Vagina (tissue), 2 donors: ENCODE measurements around the gene KIAA1191. TPM values are rescaled to one million over a fixed set of nuclear protein-coding genes. Genes with fewer than 3 reads are reported as not detected.

Experiments
- DNase-seq, 2 donors: peaks; one replicate each; pipeline ENCODE4 v3.0.0-alpha.2; 2017; ENCODE audit errors: extremely low spot score in 2 of 2
- H3K27ac ChIP-seq: fragments of 200-600 bp; sonication (generic); one replicate; pipeline ENCODE4 v1.5.1; 2019
- H3K27me3 ChIP-seq: fragments of 200-600 bp; sonication (generic); one replicate; pipeline ENCODE4 v1.5.1; 2019
- H3K36me3 ChIP-seq, 2 donors: fragments of 200-600 bp; sonication (generic); one replicate each; pipeline ENCODE4 v1.5.1; 2017 to 2019
- H3K4me1 ChIP-seq: fragments of 200-600 bp; sonication (generic); one replicate; pipeline ENCODE4 v1.5.1; 2019
- H3K4me3 ChIP-seq, 2 donors: fragments of 200-600 bp; sonication (generic); 1 replicate in 1 of 2; 2 replicates in 1 of 2; pipeline ENCODE4 v1.5.1; 2016 to 2019
- H3K9me3 ChIP-seq: fragments of 200-600 bp; sonication (generic); one replicate; pipeline ENCODE4 v1.5.1; 2019
- POLR2A ChIP-seq, 2 donors: fragments of 450-650 bp; IDR thresholded peaks; one replicate each; pipeline ENCODE4 v1.6.1; 2017; ENCODE audit warnings: antibody characterized with exemption in 2 of 2, mild to moderate bottlenecking in 2 of 2, moderate library complexity in 2 of 2
- POLR2AphosphoS5 ChIP-seq, 2 donors: sonication (generic); formaldehyde crosslinking; IDR thresholded peaks; one replicate each; pipeline ENCODE4 v1.9.0; 2017; ENCODE audit warnings: antibody characterized with exemption in 2 of 2, mild to moderate bottlenecking in 2 of 2, low read depth in 1 of 2; ENCODE audit not compliant: insufficient read depth in 1 of 2
- intact Hi-C: fragments of 100-400 bp; cut with DNase I; formaldehyde crosslinking; loops from one replicate; pipeline ENCODE4 v1.15.1; 2023
- total RNA-seq: library from RNA; depleted of rRNA; stranded (reverse); fragments of >200 nt; gene quantifications from one replicate; pipeline ENCODE4 v1.2.3, GENCODE V29; 2016
- TF ChIP-seq, protein P1 (sequence below), 3 experiments: fragments of 450-650 bp in 2 of 3; fragments of 200-600 bp in 1 of 3; sonication (generic) in 1 of 3; IDR thresholded peaks; one replicate each; pipeline ENCODE4 v1.5.1; 2017 to 2019; ENCODE audit warnings: antibody characterized with exemption in 3 of 3, mild to moderate bottlenecking in 2 of 3, moderate library complexity in 2 of 3

Gene KIAA1191
- total RNA-seq, 1 donor from 2014 or later, result 99.4 TPM

DNA sequence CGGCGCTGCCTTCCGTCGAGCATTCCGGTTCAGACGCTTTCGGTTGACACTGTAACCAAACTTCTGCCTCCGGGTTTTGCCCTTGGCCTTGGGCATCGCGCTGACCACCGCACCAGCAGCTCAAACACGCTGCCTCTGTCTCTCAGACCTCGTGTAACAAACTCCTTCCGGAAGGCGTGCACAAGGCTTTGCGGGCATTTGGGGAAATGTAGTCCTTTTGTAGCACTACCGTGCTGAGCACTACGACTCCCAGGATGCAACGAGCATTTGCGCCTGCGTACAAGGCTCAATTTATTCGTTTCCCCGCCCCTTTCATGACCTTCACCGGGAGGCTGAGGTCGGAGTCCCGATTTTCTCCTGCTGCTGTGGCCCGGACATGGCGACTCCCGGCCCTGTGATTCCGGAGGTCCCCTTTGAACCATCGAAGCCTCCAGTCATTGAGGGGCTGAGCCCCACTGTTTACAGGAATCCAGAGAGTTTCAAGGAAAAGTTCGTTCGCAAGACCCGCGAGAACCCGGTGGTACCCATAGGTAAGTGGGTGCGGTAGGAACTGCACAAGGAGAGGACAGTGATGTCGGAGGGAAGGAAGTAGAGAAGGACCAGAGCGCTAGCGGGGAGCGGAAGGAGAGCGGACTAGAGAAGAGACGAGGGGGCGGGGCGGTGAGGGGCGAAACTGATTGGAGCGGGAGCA, 27.0 kb upstream of the KIAA1191 start, which contains the start of the genes HIGD2A and NOP16:
TSS of gene HIGD2A (plus strand) at position 308 of the 691 bp plus-strand sequence. CDS start at position 377, 69 bp downstream.
TSS of gene NOP16 (minus strand) at position 155 of the 691 bp plus-strand sequence. CDS start at position 96, 59 bp downstream.
- intact Hi-C loops, result no loop called here
- peak in 1 of 2 donors; percentile 99 for DNase-seq
- Histone ChIP-seq H3K36me3 (peaks cover 0 to 55% of the 10 kb centered on the region in 2 donors), H3K27ac (peak within 1 kb of the TSS; percentile 86), H3K9me3 (no peaks in the 10 kb centered on the region), H3K4me3 (peak within 1 kb of the TSS; percentile 76 to 84), H3K27me3 (no peaks in the 10 kb centered on the region), H3K4me1 (peaks cover 25% of the 10 kb centered on the region)
- TF ChIP-seq, protein P1, sequence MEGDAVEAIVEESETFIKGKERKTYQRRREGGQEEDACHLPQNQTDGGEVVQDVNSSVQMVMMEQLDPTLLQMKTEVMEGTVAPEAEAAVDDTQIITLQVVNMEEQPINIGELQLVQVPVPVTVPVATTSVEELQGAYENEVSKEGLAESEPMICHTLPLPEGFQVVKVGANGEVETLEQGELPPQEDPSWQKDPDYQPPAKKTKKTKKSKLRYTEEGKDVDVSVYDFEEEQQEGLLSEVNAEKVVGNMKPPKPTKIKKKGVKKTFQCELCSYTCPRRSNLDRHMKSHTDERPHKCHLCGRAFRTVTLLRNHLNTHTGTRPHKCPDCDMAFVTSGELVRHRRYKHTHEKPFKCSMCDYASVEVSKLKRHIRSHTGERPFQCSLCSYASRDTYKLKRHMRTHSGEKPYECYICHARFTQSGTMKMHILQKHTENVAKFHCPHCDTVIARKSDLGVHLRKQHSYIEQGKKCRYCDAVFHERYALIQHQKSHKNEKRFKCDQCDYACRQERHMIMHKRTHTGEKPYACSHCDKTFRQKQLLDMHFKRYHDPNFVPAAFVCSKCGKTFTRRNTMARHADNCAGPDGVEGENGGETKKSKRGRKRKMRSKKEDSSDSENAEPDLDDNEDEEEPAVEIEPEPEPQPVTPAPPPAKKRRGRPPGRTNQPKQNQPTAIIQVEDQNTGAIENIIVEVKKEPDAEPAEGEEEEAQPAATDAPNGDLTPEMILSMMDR (IDR thresholded peaks at IDR 0.05), result peak in 1 of 3 experiments; percentile 27
- TF ChIP-seq POLR2A (IDR thresholded peaks at IDR 0.05), result no peak
- TF ChIP-seq POLR2AphosphoS5 (IDR thresholded peaks at IDR 0.05; ENCODE audit: insufficient read depth in 1 of 2, low read depth in 1 of 2), result peak; percentile 95 to 96

DNA sequence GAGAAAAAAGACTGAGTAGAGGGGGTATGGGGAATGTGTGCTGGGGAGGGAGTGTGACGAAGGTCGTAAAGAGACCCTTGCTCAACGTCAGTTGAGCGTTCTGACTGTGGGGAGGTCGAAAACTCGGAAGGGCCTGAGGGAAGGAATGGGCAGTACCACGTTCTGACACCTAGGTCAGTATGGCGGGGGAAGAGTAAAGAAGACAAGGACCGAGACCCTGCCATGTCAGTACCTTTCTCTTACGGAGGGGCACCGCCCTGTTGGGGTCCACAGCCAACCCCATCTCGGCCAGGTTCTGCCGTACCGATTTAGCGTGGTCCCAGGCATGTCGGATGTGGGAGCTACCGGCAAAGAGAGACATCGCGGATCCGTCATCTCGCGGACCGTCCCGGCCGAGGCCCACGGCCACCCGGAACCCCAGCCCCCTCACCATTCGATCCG, 26.5 kb upstream of the KIAA1191 start:
- no peak for DNase-seq
- TF ChIP-seq POLR2A (IDR thresholded peaks at IDR 0.05), result no peak
- TF ChIP-seq, protein P1 (IDR thresholded peaks at IDR 0.05), result no peak
- no peak for TF ChIP-seq POLR2AphosphoS5 (IDR thresholded peaks at IDR 0.05; ENCODE audit: insufficient read depth in 1 of 2, low read depth in 1 of 2)
- Histone ChIP-seq H3K4me3 (peak overlapping the region; percentile 76 to 84), H3K36me3 (peaks cover 0 to 55% of the 10 kb centered on the region in 2 donors), H3K9me3 (no peaks in the 10 kb centered on the region), H3K27ac (peak overlapping the region; percentile 86), H3K4me1 (peaks cover 25% of the 10 kb centered on the region), H3K27me3 (no peaks in the 10 kb centered on the region)
- intact Hi-C loops, result no loop called here

DNA sequence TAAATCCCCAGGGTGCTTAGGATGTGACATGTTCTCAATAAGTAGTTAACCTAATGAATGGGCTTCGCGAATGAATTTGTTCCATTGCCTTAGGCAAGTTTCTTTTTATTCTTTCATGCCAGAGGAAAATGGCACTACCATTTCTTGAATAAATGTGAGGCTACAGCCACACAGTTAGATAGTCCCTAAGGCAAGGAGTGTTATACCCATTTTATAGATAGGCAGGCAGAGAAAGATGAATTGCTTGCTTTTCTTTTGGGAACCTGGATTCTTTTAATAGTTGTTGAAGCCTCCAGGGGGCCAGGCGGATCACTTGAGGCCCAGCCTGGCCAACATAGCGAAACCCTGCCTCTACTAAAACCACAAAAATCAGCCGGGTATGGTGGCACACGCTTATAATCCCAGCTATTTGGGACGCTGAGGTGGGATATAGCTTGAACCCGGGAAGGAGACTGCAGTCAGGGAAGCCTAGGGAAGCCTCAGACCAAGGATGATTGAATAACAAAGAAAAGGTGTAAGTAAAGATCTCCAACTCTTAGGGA, 25.9 kb upstream of the KIAA1191 start:
- no peaks in the 10 kb centered on the region for H3K9me3 ChIP-seq
- no peak overlapping the region for H3K27ac ChIP-seq
- intact Hi-C loops, result no loop called here
- H3K4me1 ChIP-seq, result peaks cover 25% of the 10 kb centered on the region
- TF ChIP-seq, protein P1 (IDR thresholded peaks at IDR 0.05), result no peak
- TF ChIP-seq POLR2AphosphoS5 (IDR thresholded peaks at IDR 0.05; ENCODE audit: insufficient read depth in 1 of 2, low read depth in 1 of 2) (no peak), POLR2A (IDR thresholded peaks at IDR 0.05) (no peak)
- H3K36me3 ChIP-seq, result peaks cover 0 to 55% of the 10 kb centered on the region in 2 donors
- H3K27me3 ChIP-seq, result no peaks in the 10 kb centered on the region
- DNase-seq, result no peak
- H3K4me3 ChIP-seq, result peak overlapping the region; percentile 76 to 84

DNA sequence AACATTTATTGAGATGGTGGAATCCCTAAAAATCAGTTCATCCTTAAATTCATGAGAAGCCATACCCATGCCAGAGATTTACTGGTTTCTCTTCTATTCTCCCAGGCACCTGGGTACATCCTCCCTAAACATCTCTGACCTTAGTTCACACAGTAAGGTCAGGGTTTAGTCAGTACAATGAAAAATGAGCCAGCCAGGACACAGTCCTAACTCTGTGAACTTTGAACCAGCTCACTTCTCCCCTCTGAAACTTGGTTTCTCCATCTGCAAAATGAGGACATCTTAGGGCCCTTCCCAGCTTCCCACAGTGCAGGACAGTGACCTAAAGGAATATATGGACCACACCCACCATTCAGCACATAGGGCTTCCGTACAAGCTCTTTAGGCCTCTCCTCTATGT, 24.9 kb upstream of the KIAA1191 start:
- TF ChIP-seq POLR2AphosphoS5 (IDR thresholded peaks at IDR 0.05; ENCODE audit: insufficient read depth in 1 of 2, low read depth in 1 of 2) (no peak), POLR2A (IDR thresholded peaks at IDR 0.05) (no peak)
- Histone ChIP-seq H3K4me1 (peaks cover 25% of the 10 kb centered on the region), H3K27ac (no peak overlapping the region), H3K36me3 (peaks cover 0 to 52% of the 10 kb centered on the region in 2 donors), H3K4me3 (no peak overlapping the region), H3K27me3 (no peaks in the 10 kb centered on the region), H3K9me3 (no peaks in the 10 kb centered on the region)
- intact Hi-C loops, result no loop called here
- DNase-seq, result no peak

DNA sequence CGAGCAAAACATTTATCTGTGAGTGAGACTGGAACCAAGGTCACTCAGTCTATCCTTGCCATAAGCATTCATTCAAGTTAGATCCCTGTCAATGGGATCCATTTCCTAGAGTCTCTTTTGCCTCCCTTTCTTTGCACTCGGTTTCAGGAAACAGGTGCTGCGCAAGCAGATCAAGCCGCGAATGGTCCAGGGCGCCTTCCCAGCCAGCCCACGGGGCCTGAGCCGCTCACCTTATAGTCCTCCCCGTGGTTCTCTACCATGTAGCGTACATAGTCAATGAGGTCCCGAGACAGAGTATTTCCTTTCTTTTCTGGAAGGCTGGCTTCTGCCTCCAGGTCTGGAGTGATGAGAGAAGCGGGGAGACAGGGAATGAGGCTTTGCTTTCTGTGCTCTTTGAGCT, 23.4 kb upstream of the KIAA1191 start:
- intact Hi-C loops, result no loop called here
- Histone ChIP-seq H3K36me3 (peaks cover 0 to 39% of the 10 kb centered on the region in 2 donors), H3K4me1 (peaks cover 25% of the 10 kb centered on the region)

More for the DNA sequence above, 23.4 kb upstream of the KIAA1191 start:
- Histone ChIP-seq H3K4me3 (no peak overlapping the region), H3K9me3 (no peaks in the 10 kb centered on the region), H3K27me3 (no peaks in the 10 kb centered on the region), H3K27ac (no peak overlapping the region)
- no peak for DNase-seq
- no peak for TF ChIP-seq POLR2A (IDR thresholded peaks at IDR 0.05)
- TF ChIP-seq, protein P1 (IDR thresholded peaks at IDR 0.05), result no peak
- TF ChIP-seq POLR2AphosphoS5 (IDR thresholded peaks at IDR 0.05; ENCODE audit: insufficient read depth in 1 of 2, low read depth in 1 of 2), result no peak
